Panc1 (cell line): ENCODE measurements around the gene PSMD1. TPM values are rescaled to one million over a fixed set of nuclear protein-coding genes. Genes with fewer than 3 reads are reported as not detected.

ENCODE experiments used
- ATAC-seq: fragments of 200-7000 bp; cut with Tn5 transposase; 2 replicates; pipeline ENCODE4 v1.9.1; 2020; ENCODE audit warnings: mild to moderate bottlenecking, moderate library complexity
- BruUV-seq: library from RNA; stranded (reverse); fragments of 400-500 nt; replicated peaks from 2 replicates; lab custom pipeline; 2021; lab: Mats Ljungman, UMichigan
- CTCF ChIA-PET: fragments of 300-600 bp; sonication (Branson Sonifier 250); formaldehyde crosslinking; loops from one replicate; lab custom pipeline; 2022; ENCODE audit warnings: antibody characterized with exemption; lab: Charles Lee
- POLR2A ChIA-PET: fragments of 300-600 bp; sonication (Branson Sonifier 250); formaldehyde crosslinking; loops from one replicate; lab custom pipeline; 2022; ENCODE audit warnings: antibody characterized with exemption; lab: Charles Lee
- DNase-seq: peaks from one replicate; pipeline ENCODE4 v3.0.0-alpha.2; 2010; ENCODE audit warnings: low read depth, low spot score
- H3K27ac ChIP-seq: 2 replicates; pipeline ENCODE4 v1.5.1; 2011; ENCODE audit warnings: mild to moderate bottlenecking, low read length, inconsistent platforms
- H3K27me3 ChIP-seq: fragments of 200-500 bp; sonication (Bioruptor generic); 2 replicates; pipeline ENCODE4 v1.6.0; 2014; ENCODE audit warnings: low read length, inconsistent platforms; ENCODE audit not compliant: control insufficient read depth, insufficient read depth
- H3K36me3 ChIP-seq: fragments of 200-500 bp; sonication (Bioruptor generic); 2 replicates; pipeline ENCODE4 v1.5.1; 2014; ENCODE audit warnings: inconsistent platforms, mild to moderate bottlenecking, low read length, moderate library complexity; ENCODE audit not compliant: control insufficient read depth, insufficient read depth
- H3K4me1 ChIP-seq: 2 replicates; pipeline ENCODE4 v1.5.1; 2011; ENCODE audit warnings: inconsistent platforms, mild to moderate bottlenecking, low read length, moderate library complexity; ENCODE audit not compliant: control insufficient read depth, insufficient read depth
- H3K4me3 ChIP-seq, 2 experiments: 2 replicates each; pipeline ENCODE4 v1.5.1; 2011 to 2012; ENCODE audit warnings: low read depth in 2 of 2, low read length in 2 of 2, mild to moderate bottlenecking in 2 of 2, inconsistent platforms in 1 of 2, moderate library complexity in 1 of 2
- H3K9me3 ChIP-seq: fragments of 200-500 bp; sonication (Bioruptor generic); 2 replicates; pipeline ENCODE4 v1.5.1; 2014; ENCODE audit warnings: low read depth, mild to moderate bottlenecking, inconsistent platforms, low read length, moderate library complexity; ENCODE audit not compliant: control insufficient read depth, insufficient read depth
- CTCF ChIP-seq: fragments of 450-650 bp; IDR thresholded peaks from 2 replicates; pipeline ENCODE4 v1.5.1; 2017; ENCODE audit warnings: mild to moderate bottlenecking
- POLR2AphosphoS5 ChIP-seq: IDR thresholded peaks from 2 replicates; pipeline ENCODE4 v1.6.1; 2012; ENCODE audit warnings: mild to moderate bottlenecking, low read depth, low read length, moderate library complexity
- REST ChIP-seq, 2 experiments: IDR thresholded peaks; 2 replicates each; pipeline ENCODE4 v1.6.1; 2011 to 2012; ENCODE audit warnings: low read depth in 2 of 2, control low read depth in 1 of 2, low read length in 1 of 2, mild to moderate bottlenecking in 1 of 2, moderate library complexity in 1 of 2; ENCODE audit not compliant: insufficient read depth in 1 of 2
- SIN3A ChIP-seq: IDR thresholded peaks from 2 replicates; pipeline ENCODE4 v1.6.1; 2012; ENCODE audit warnings: low read depth, mild to moderate bottlenecking, low read length, moderate library complexity, borderline replicate concordance; ENCODE audit not compliant: insufficient read depth
- TCF7L2 ChIP-seq: IDR thresholded peaks from 2 replicates; pipeline ENCODE4 v1.6.1; 2011; ENCODE audit warnings: mild to moderate bottlenecking, low read depth, low read length, inconsistent platforms
- in situ Hi-C: cut with HindIII; loops from 2 replicates; pipeline ENCODE4 v1.10.0; 2016; ENCODE audit warnings: low sequenced_read_pairs, low pct_unique_long_range_greater_than_20kb
- intact Hi-C: fragments of 100-400 bp; cut with micrococcal nuclease; formaldehyde crosslinking; loops from one replicate; pipeline ENCODE4 v1.10.0; 2022; ENCODE audit not compliant: unreplicated experiment
- total RNA-seq: library from RNA; stranded (reverse); gene quantifications from one replicate; pipeline ENCODE4 v1.2.1, GENCODE V29; 2021; ENCODE audit not compliant: unreplicated experiment

PSMD1 gene
- total RNA-seq, 1 experiment from 2014 or later = 146 TPM

GRCh38 chr2:231047923-231048915, 8.4 kb upstream of the PSMD1 start:
- TF ChIP-seq CTCF (no peak), SIN3A (no peak), REST (IDR thresholded peaks at IDR 0.05; ENCODE audit: insufficient read depth in 1 of 2, low read depth in 2 of 2, low read length in 1 of 2) (no peak), POLR2AphosphoS5 (no peak), TCF7L2 (no peak)
- DNase-seq (no peak), ATAC-seq (no peak)
- in situ Hi-C loops (no loop called here), intact Hi-C loops (no loop called here)
- BruUV-seq = no TSS peak
- Histone ChIP-seq H3K4me3 (no peak overlapping the region), H3K27ac (no peak overlapping the region), H3K4me1 (peaks cover 5% of the 10 kb centered on the region; the same call in 1 of the 2 replicates), H3K9me3 (no peaks in the 10 kb centered on the region), H3K36me3 (no peaks in the 10 kb centered on the region), H3K27me3 (no peaks in the 10 kb centered on the region)
- POLR2A ChIA-PET = interaction anchor here (0.6 kb wide), 1 partner anchor 29 kb away, joined by 4 read pairs; no protein-coding TSS in a partner anchor
- CTCF ChIA-PET = no interaction called here

DNA sequence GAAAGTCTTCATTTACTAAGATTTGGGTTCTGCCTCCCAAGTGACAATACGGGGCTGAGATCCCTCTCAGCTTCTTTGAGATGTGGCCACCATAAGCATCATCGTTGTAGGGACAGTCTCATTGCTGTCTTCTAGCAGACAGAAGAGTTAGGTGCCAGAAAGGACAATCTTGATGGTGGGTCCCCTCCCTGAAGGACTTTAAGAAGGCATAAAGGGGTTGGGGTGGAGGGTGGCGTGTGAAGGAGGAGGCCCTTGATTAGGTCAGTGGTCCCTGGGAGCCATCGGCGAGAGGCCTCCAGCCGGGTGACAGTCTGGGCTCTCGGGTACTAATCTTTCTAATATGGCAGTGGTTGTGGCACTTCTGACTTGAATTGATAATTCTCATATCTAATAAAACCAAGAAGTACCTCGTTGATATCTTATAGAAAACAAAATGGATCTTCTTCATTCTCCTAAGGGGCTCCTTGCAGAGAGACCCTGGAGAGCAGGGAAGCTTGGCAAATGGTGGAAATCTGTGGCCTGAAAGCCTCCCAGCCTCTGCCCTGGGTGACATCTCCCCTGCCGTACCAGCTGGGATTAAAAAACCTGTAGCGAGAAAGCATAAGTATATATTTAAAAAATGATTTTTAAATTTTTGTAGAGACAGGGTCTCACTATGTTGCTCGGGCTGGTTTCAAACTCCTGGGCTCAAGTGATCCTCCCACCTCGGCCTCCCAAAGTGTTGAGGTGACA, 7.2 kb upstream of the PSMD1 start:
- H3K4me1 ChIP-seq = peaks cover 5% of the 10 kb centered on the region; the same call in 1 of the 2 replicates
- ATAC-seq (no peak), DNase-seq (no peak)
- no peak overlapping the region for H3K27ac ChIP-seq
- BruUV-seq = no TSS peak
- TF ChIP-seq TCF7L2 = no peak
- no peak for TF ChIP-seq POLR2AphosphoS5
- TF ChIP-seq CTCF = no peak
- TF ChIP-seq REST (IDR thresholded peaks at IDR 0.05; ENCODE audit: insufficient read depth in 1 of 2, low read depth in 2 of 2, low read length in 1 of 2) = no peak
- TF ChIP-seq SIN3A = no peak
- intact Hi-C loops = loop anchor here (10.0 kb wide), 1 partner anchor 225 kb away; no protein-coding TSS in a partner anchor
- in situ Hi-C loops = no loop called here
- CTCF ChIA-PET = no interaction called here
- H3K9me3 ChIP-seq = no peaks in the 10 kb centered on the region
- POLR2A ChIA-PET = no interaction called here
- no peak overlapping the region for H3K4me3 ChIP-seq
- no peaks in the 10 kb centered on the region for H3K27me3 ChIP-seq
- no peaks in the 10 kb centered on the region for H3K36me3 ChIP-seq
